Glomerular visceral epithelial cell (primary cell): ENCODE results near the gene ARHGAP24.
"Not testable (repeated sequence)": the region's sequence is repeated elsewhere in the genome, so short reads cannot be mapped to it uniquely, and the experiment has no call there.

Experiments used
- DNase-seq: peaks from one replicate; pipeline ENCODE4 v3.0.0-alpha.2; 2016; ENCODE audit errors: extremely low spot score

Gene ARHGAP24

GRCh38 chr4:85518526-85518925 lies 43.6 kb downstream of the ARHGAP24 start:
- not testable (repeated sequence) for DNase-seq

GRCh38 chr4:85520765-85521749 lies 46.1 kb downstream of the ARHGAP24 start:
- no peak for DNase-seq

GRCh38 chr4:85522277-85522676 lies 47.3 kb downstream of the ARHGAP24 start:
- no peak for DNase-seq

GRCh38 chr4:85522836-85523235 lies 47.9 kb downstream of the ARHGAP24 start:
- no peak for DNase-seq

- no peak for DNase-seq
Measured at GRCh38 chr4:85527815-85528214, 52.9 kb downstream of the ARHGAP24 start.

- DNase-seq: no peak
Measured at GRCh38 chr4:85531560-85532341, 56.8 kb downstream of the ARHGAP24 start.

- DNase-seq: no peak
Measured at GRCh38 chr4:85534120-85534519, 59.2 kb downstream of the ARHGAP24 start.

- DNase-seq: no peak
Measured at GRCh38 chr4:85543832-85544231, 68.9 kb downstream of the ARHGAP24 start.

GRCh38 chr4:85544751-85545150 lies 69.8 kb downstream of the ARHGAP24 start:
- DNase-seq: no peak

GRCh38 chr4:85548116-85548515 lies 73.2 kb downstream of the ARHGAP24 start:
- no peak for DNase-seq

GRCh38 chr4:85548841-85549240 lies 73.9 kb downstream of the ARHGAP24 start:
- no peak for DNase-seq

GRCh38 chr4:85555206-85555605 lies 80.3 kb downstream of the ARHGAP24 start:
- DNase-seq: no peak

- no peak for DNase-seq
Measured at GRCh38 chr4:85556283-85556682, 81.3 kb downstream of the ARHGAP24 start.

- no peak for DNase-seq
Measured at GRCh38 chr4:85557016-85557901, 82.3 kb downstream of the ARHGAP24 start.

GRCh38 chr4:85565761-85566480 lies 91.0 kb downstream of the ARHGAP24 start:
- no peak for DNase-seq

GRCh38 chr4:85569730-85570299 lies 94.9 kb downstream of the ARHGAP24 start:
- DNase-seq: no peak

- DNase-seq: no peak
Measured at GRCh38 chr4:85570388-85570787, 95.4 kb downstream of the ARHGAP24 start.

- no peak for DNase-seq
Measured at GRCh38 chr4:85571008-85571407, 96.1 kb downstream of the ARHGAP24 start.

- no peak for DNase-seq
Measured at GRCh38 chr4:85573270-85573669, 98.3 kb downstream of the ARHGAP24 start.

- DNase-seq: no peak
Measured at GRCh38 chr4:85577307-85577706, 102.4 kb downstream of the ARHGAP24 start.

GRCh38 chr4:85579942-85580341 lies 105.0 kb downstream of the ARHGAP24 start:
- no peak for DNase-seq
